Fibroblast of the aortic adventitia (primary cell): ENCODE data around the gene GTF3C5. TPM values are rescaled to one million over a fixed set of nuclear protein-coding genes. Genes with fewer than 3 reads are reported as not detected.

ENCODE experiments used
- DNase-seq: peaks from one replicate; pipeline ENCODE4 v3.0.0-alpha.2; 2010; ENCODE audit warnings: low read depth
- H3K4me3 ChIP-seq: 2 replicates; pipeline ENCODE4 v1.5.1; 2011; ENCODE audit warnings: low read depth, mild to moderate bottlenecking, control low read depth, low read length, moderate library complexity
- CTCF ChIP-seq: IDR thresholded peaks from 2 replicates; pipeline ENCODE4 v1.5.1; 2011; ENCODE audit warnings: mild to moderate bottlenecking, low read length, control low read depth, inconsistent platforms; ENCODE audit not compliant: insufficient read depth
- total RNA-seq: library from RNA; depleted of rRNA; stranded (reverse); fragments of >200 nt; gene quantifications from 2 replicates; pipeline ENCODE4 v1.2.3, GENCODE V29; 2012; ENCODE audit warnings: low replicate concordance

The GTF3C5 gene
- total RNA-seq, 1 donor: 33.9 TPM

- no peak for TF ChIP-seq CTCF
Measured at GRCh38 chr9:132991351-132992300, 39.2 kb upstream of the GTF3C5 start.

GRCh38 chr9:132993511-132993939 lies 37.3 kb upstream of the GTF3C5 start:
- no peak overlapping the region for H3K4me3 ChIP-seq
- no peak for TF ChIP-seq CTCF
- DNase-seq: no peak

More at GRCh38 chr9:132991351-132992300, 39.2 kb upstream of the GTF3C5 start:
- no peak overlapping the region for H3K4me3 ChIP-seq
- DNase-seq: no peak

GRCh38 chr9:132994410-132995120 lies 36.2 kb upstream of the GTF3C5 start:
- no peak for TF ChIP-seq CTCF
- no peak overlapping the region for H3K4me3 ChIP-seq
- DNase-seq: peak; percentile 56

GRCh38 chr9:132995121-132995420 lies 35.7 kb upstream of the GTF3C5 start:
- no peak overlapping the region for H3K4me3 ChIP-seq
- no peak for TF ChIP-seq CTCF
- no peak for DNase-seq

- no peak overlapping the region for H3K4me3 ChIP-seq
- no peak for DNase-seq
- no peak for TF ChIP-seq CTCF
Measured at GRCh38 chr9:132995879-132996278, 34.9 kb upstream of the GTF3C5 start.

GRCh38 chr9:132996526-132996925 lies 34.3 kb upstream of the GTF3C5 start:
- no peak for DNase-seq
- TF ChIP-seq CTCF: no peak
- no peak overlapping the region for H3K4me3 ChIP-seq
